CD4-positive, alpha-beta memory T cell (primary cell): Measurements from ENCODE around the gene SNX19. TPM values are rescaled to one million over a fixed set of nuclear protein-coding genes. Genes with fewer than 3 reads are reported as not detected.

Source experiments
- CTCF ChIA-PET: fragments of 350-600 bp; sonication (Branson Sonifier 250); formaldehyde crosslinking; loops from one replicate; lab custom pipeline; 2021; ENCODE audit warnings: inconsistent platforms; ENCODE audit not compliant: partially characterized antibody; lab: Charles Lee
- POLR2A ChIA-PET: fragments of 350-600 bp; sonication (Branson Sonifier 250); formaldehyde crosslinking; loops from one replicate; lab custom pipeline; 2021; ENCODE audit not compliant: partially characterized antibody; lab: Charles Lee
- DNase-seq, 5 donors: peaks; one replicate each; pipeline versions ENCODE4 v3.0.0 to v3.0.0-alpha.2; 2020 to 2022; ENCODE audit warnings: mixed read lengths in 1 of 5
- H3K27ac ChIP-seq: one replicate; pipeline ENCODE4 v1.7.0; 2013; ENCODE audit warnings: low read depth, low read length
- H3K27me3 ChIP-seq: 2 replicates; pipeline ENCODE4 v1.7.0; 2013; ENCODE audit warnings: mild to moderate bottlenecking, low read length, moderate library complexity; ENCODE audit not compliant: insufficient read depth
- H3K36me3 ChIP-seq: 2 replicates; pipeline ENCODE4 v1.7.0; 2013; ENCODE audit warnings: mild to moderate bottlenecking, low read length, moderate library complexity; ENCODE audit not compliant: insufficient read depth
- H3K4me1 ChIP-seq: 2 replicates; pipeline ENCODE4 v1.7.0; 2013; ENCODE audit warnings: mild to moderate bottlenecking, low read length, moderate library complexity; ENCODE audit not compliant: insufficient read depth
- H3K4me3 ChIP-seq, 2 donors: one replicate each; pipeline ENCODE4 v1.7.0; 2013; ENCODE audit warnings: low read length in 2 of 2, mild to moderate bottlenecking in 1 of 2
- H3K9me3 ChIP-seq, 2 donors: one replicate each; pipeline ENCODE4 v1.7.0; 2013; ENCODE audit warnings: low read length in 2 of 2, control low read depth in 1 of 2; ENCODE audit not compliant: control insufficient read depth in 1 of 2
- H3K27ac Mint-ChIP-seq, 7 donors: one replicate each; pipeline ENCODE4 v1.8.0; 2020 to 2021; ENCODE audit warnings: mixed read lengths in 7 of 7, mild to moderate bottlenecking in 6 of 7, inconsistent platforms in 3 of 7, moderate library complexity in 3 of 7
- H3K27me3 Mint-ChIP-seq, 2 donors: one replicate each; pipeline ENCODE4 v1.8.0; 2020 to 2021; ENCODE audit warnings: mixed read lengths in 2 of 2
- H3K36me3 Mint-ChIP-seq, 2 donors: one replicate each; pipeline ENCODE4 v1.8.0; 2020 to 2021; ENCODE audit warnings: mixed read lengths in 2 of 2, inconsistent platforms in 1 of 2, mild to moderate bottlenecking in 1 of 2
- H3K4me1 Mint-ChIP-seq, 4 donors: one replicate each; pipeline ENCODE4 v1.8.0; 2020 to 2021; ENCODE audit warnings: mixed read lengths in 4 of 4, mild to moderate bottlenecking in 1 of 4
- H3K4me3 Mint-ChIP-seq, 8 donors: one replicate each; pipeline ENCODE4 v1.8.0; 2020 to 2021; ENCODE audit warnings: mixed read lengths in 8 of 8, mild to moderate bottlenecking in 7 of 8, moderate library complexity in 6 of 8, inconsistent platforms in 3 of 8
- H3K9me3 Mint-ChIP-seq, 8 donors: one replicate each; pipeline ENCODE4 v1.8.0; 2020 to 2021; ENCODE audit warnings: mixed read lengths in 8 of 8, mild to moderate bottlenecking in 5 of 8, inconsistent platforms in 3 of 8, moderate library complexity in 1 of 8
- intact Hi-C: fragments of 100-400 bp; cut with micrococcal nuclease; formaldehyde crosslinking; loops from one replicate; pipeline ENCODE4 v1.15.1; 2023
- polyA plus RNA-seq, 2 donors: library from polyadenylated mRNA; unstranded; fragments of 300-500 nt; fragmentation: Illumina TruSeq; gene quantifications; one replicate each; pipeline ENCODE4 v1.2.3, GENCODE V29; 2021
- total RNA-seq, 2 experiments: library from RNA; stranded (reverse); gene quantifications; one replicate each; pipeline ENCODE4 v1.2.3, GENCODE V29; 2021

The SNX19 gene
- total RNA-seq: 10 to 100 TPM; 84.1 to 94.2 TPM
- polyA plus RNA-seq: 10 to 100 TPM; 21.4 to 30.2 TPM

- CTCF ChIA-PET: interaction anchor here (0.6 to 5.0 kb wide), 17 partner anchors 10 to 479 kb away, joined by 3 to 54 read pairs (median 3); no protein-coding TSS in a partner anchor
- H3K4me3 Mint-ChIP-seq: peak within 1 kb of the TSS; percentile 88 to 92 (median 90)
- Histone ChIP-seq H3K4me3 (peak within 1 kb of the TSS; percentile 66 to 74), H3K9me3 (no peaks in the 10 kb centered on the region), H3K27ac (peak within 1 kb of the TSS; percentile 95), H3K36me3 (no peaks in the 10 kb centered on the region), H3K27me3 (no peaks in the 10 kb centered on the region), H3K4me1 (peaks cover 41% of the 10 kb centered on the region)
- peak; percentile 88 to 91 (median 90) for DNase-seq
- POLR2A ChIA-PET: interaction anchor here (0.6 to 2.3 kb wide), 7 partner anchors 9 to 980 kb away, joined by 3 to 16 read pairs (median 4); partner anchors contain the start of gene PRDM10
- H3K27me3 Mint-ChIP-seq: peaks cover 5% of the 10 kb centered on the region in 2 donors
- H3K27ac Mint-ChIP-seq: peak within 1 kb of the TSS; percentile 92 to 95 (median 93)
- peaks cover 18 to 57% (median 33%) of the 10 kb centered on the region in 4 donors for H3K4me1 Mint-ChIP-seq
- intact Hi-C loops: loop anchor here (1.0 to 5.0 kb wide), 4 partner anchors 54 to 1638 kb away; partner anchors contain the start of gene PRDM10
- H3K36me3 Mint-ChIP-seq: peaks cover 25 to 26% of the 10 kb centered on the region in 2 donors
- peaks cover 0 to 5% (median 2%) of the 10 kb centered on the region in 8 donors for H3K9me3 Mint-ChIP-seq
Measured at GRCh38 chr11:130916238-130916855, at the start of gene SNX19. Gene SNX19 (minus strand): TSS chr11:130916479. CDS start chr11:130915939, 540 bp downstream.

- H3K4me1 Mint-ChIP-seq: no peaks in the 10 kb centered on the region
Measured at GRCh38 chr11:130964058-130964792, 47.9 kb upstream of the SNX19 start.

GRCh38 chr11:130947889-130948288 lies 31.6 kb upstream of the SNX19 start:
- Histone ChIP-seq H3K4me1 (peaks cover 5% of the 10 kb centered on the region), H3K27me3 (no peaks in the 10 kb centered on the region), H3K36me3 (no peaks in the 10 kb centered on the region), H3K9me3 (no peaks in the 10 kb centered on the region), H3K27ac (no peak overlapping the region), H3K4me3 (no peak overlapping the region)
- Mint-ChIP-seq H3K27ac (peak overlapping the region in 1 of 7 donors; percentile 18), H3K27me3 (peaks cover 2 to 14% of the 10 kb centered on the region in 2 donors), H3K36me3 (no peaks in the 10 kb centered on the region), H3K4me1 (peaks cover 6 to 15% (median 9%) of the 10 kb centered on the region in 4 donors), H3K4me3 (no peak overlapping the region), H3K9me3 (peaks cover 0 to 2% (median under 1%) of the 10 kb centered on the region in 8 donors)
- POLR2A ChIA-PET: no interaction called here
- intact Hi-C loops: no loop called here
- no peak for DNase-seq
- CTCF ChIA-PET: no interaction called here

More at GRCh38 chr11:130964058-130964792, 47.9 kb upstream of the SNX19 start:
- Histone ChIP-seq H3K4me1 (no peaks in the 10 kb centered on the region), H3K9me3 (no peaks in the 10 kb centered on the region), H3K27ac (no peak overlapping the region), H3K36me3 (no peaks in the 10 kb centered on the region), H3K4me3 (no peak overlapping the region), H3K27me3 (no peaks in the 10 kb centered on the region)
- Mint-ChIP-seq H3K27ac (no peak overlapping the region), H3K36me3 (no peaks in the 10 kb centered on the region), H3K27me3 (peaks cover 5 to 6% of the 10 kb centered on the region in 2 donors), H3K9me3 (peaks cover 0 to 9% (median 3%) of the 10 kb centered on the region in 8 donors), H3K4me3 (no peak overlapping the region)
- intact Hi-C loops: no loop called here
- ChIA-PET POLR2A (no interaction called here), CTCF (interaction anchor here (1.2 kb wide), 1 partner anchor 10 kb away, joined by 3 read pairs; no protein-coding TSS in a partner anchor)
- no peak for DNase-seq

- peak overlapping the region in 1 of 7 donors; percentile 18 for H3K27ac Mint-ChIP-seq
- Histone ChIP-seq H3K36me3 (no peaks in the 10 kb centered on the region), H3K27ac (no peak overlapping the region), H3K4me3 (no peak overlapping the region), H3K9me3 (no peaks in the 10 kb centered on the region), H3K27me3 (no peaks in the 10 kb centered on the region), H3K4me1 (peaks cover 5% of the 10 kb centered on the region)
- DNase-seq: no peak
- peaks cover 6 to 15% (median 9%) of the 10 kb centered on the region in 4 donors for H3K4me1 Mint-ChIP-seq
- peaks cover 0 to 2% (median 0%) of the 10 kb centered on the region in 8 donors for H3K9me3 Mint-ChIP-seq
- POLR2A ChIA-PET: no interaction called here
- no peak overlapping the region for H3K4me3 Mint-ChIP-seq
- CTCF ChIA-PET: no interaction called here
- peaks cover 2 to 14% of the 10 kb centered on the region in 2 donors for H3K27me3 Mint-ChIP-seq
- intact Hi-C loops: no loop called here
- no peaks in the 10 kb centered on the region for H3K36me3 Mint-ChIP-seq
Measured at GRCh38 chr11:130947481-130947880, 31.2 kb upstream of the SNX19 start.

GRCh38 chr11:130947058-130947457 lies 30.8 kb upstream of the SNX19 start:
- ChIA-PET POLR2A (no interaction called here), CTCF (no interaction called here)
- Histone ChIP-seq H3K4me1 (peaks cover 5% of the 10 kb centered on the region), H3K4me3 (no peak overlapping the region), H3K36me3 (no peaks in the 10 kb centered on the region), H3K27me3 (no peaks in the 10 kb centered on the region), H3K27ac (no peak overlapping the region), H3K9me3 (no peaks in the 10 kb centered on the region)
- intact Hi-C loops: no loop called here
- H3K4me1 Mint-ChIP-seq: peaks cover 6 to 15% (median 9%) of the 10 kb centered on the region in 4 donors
- H3K9me3 Mint-ChIP-seq: peaks cover 0 to 2% (median 0%) of the 10 kb centered on the region in 8 donors
- H3K36me3 Mint-ChIP-seq: no peaks in the 10 kb centered on the region
- peaks cover 2 to 14% of the 10 kb centered on the region in 2 donors for H3K27me3 Mint-ChIP-seq
- DNase-seq: no peak
- no peak overlapping the region for H3K27ac Mint-ChIP-seq
- no peak overlapping the region for H3K4me3 Mint-ChIP-seq

GRCh38 chr11:130945896-130946295 lies 29.6 kb upstream of the SNX19 start:
- no peaks in the 10 kb centered on the region for H3K9me3 ChIP-seq
- peaks cover 6 to 15% (median 9%) of the 10 kb centered on the region in 4 donors for H3K4me1 Mint-ChIP-seq
- no peak overlapping the region for H3K27ac Mint-ChIP-seq
- H3K36me3 ChIP-seq: no peaks in the 10 kb centered on the region
- H3K9me3 Mint-ChIP-seq: peaks cover 0 to 2% (median 1%) of the 10 kb centered on the region in 8 donors
- DNase-seq: no peak
- peaks cover 3 to 14% of the 10 kb centered on the region in 2 donors for H3K27me3 Mint-ChIP-seq
- H3K27me3 ChIP-seq: no peaks in the 10 kb centered on the region
- no peak overlapping the region for H3K4me3 ChIP-seq
- no peak overlapping the region for H3K4me3 Mint-ChIP-seq
- ChIA-PET POLR2A (no interaction called here), CTCF (no interaction called here)
- H3K36me3 Mint-ChIP-seq: no peaks in the 10 kb centered on the region
- intact Hi-C loops: no loop called here
- H3K4me1 ChIP-seq: peaks cover 5% of the 10 kb centered on the region
- no peak overlapping the region for H3K27ac ChIP-seq

GRCh38 chr11:130940706-130941105 lies 24.4 kb upstream of the SNX19 start:
- Histone ChIP-seq H3K27ac (no peak overlapping the region), H3K4me1 (no peaks in the 10 kb centered on the region), H3K27me3 (no peaks in the 10 kb centered on the region), H3K4me3 (no peak overlapping the region), H3K36me3 (no peaks in the 10 kb centered on the region), H3K9me3 (no peaks in the 10 kb centered on the region)
- no peak for DNase-seq
- H3K27me3 Mint-ChIP-seq: peaks cover 5 to 13% of the 10 kb centered on the region in 2 donors
- H3K9me3 Mint-ChIP-seq: peaks cover 0 to 3% (median 2%) of the 10 kb centered on the region in 8 donors
- ChIA-PET CTCF (interaction anchor here (1.0 kb wide), 1 partner anchor 78 kb away, joined by 3 read pairs; no protein-coding TSS in a partner anchor), POLR2A (no interaction called here)
- intact Hi-C loops: no loop called here
- no peaks in the 10 kb centered on the region for H3K4me1 Mint-ChIP-seq
- H3K27ac Mint-ChIP-seq: no peak overlapping the region
- no peaks in the 10 kb centered on the region for H3K36me3 Mint-ChIP-seq
- H3K4me3 Mint-ChIP-seq: no peak overlapping the region
